Measurements from ENCODE around the gene FAM3D. TPM values are rescaled to one million over a fixed set of nuclear protein-coding genes. Genes with fewer than 3 reads are reported as not detected.

FAM3D gene
- total and polyA plus RNA-seq, 10 of the 15 experiments (the other 5 are each of a cell fraction or from before 2014, with no cell fraction given): 0.04 to 0.07 TPM; not detected in 8

GRCh38 chr3:58707390-58707930, 40.9 kb upstream of the FAM3D start:
- H4K20me1 ChIP-seq (ENCODE audit: control insufficient read depth, insufficient read depth): no peaks in the 10 kb centered on the region
- whole genome bisulfite sequencing (ENCODE audit: insufficient coverage, insufficient replicate concordance, low lambda C conversion rate, missing lambda C conversion rate): 19% methylated on average over 3 of the region's 3 CpGs
- no peak for FAIRE-seq
- no peaks in the 10 kb centered on the region for H3K9me3 ChIP-seq (replicated peaks; ENCODE audit: control insufficient read depth, insufficient read depth, low read length)
- DNase-seq (ENCODE audit: low read depth, low spot score): no peak
- ChIA-PET RAD21 (ENCODE audit: unreplicated experiment) (no interaction called here), SMC1A (ENCODE audit: uncharacterized antibody, unreplicated experiment) (interaction anchor here (0.6 to 1.5 kb wide), 2 partner anchors 11 to 345 kb away, joined by 3 read pairs; no protein-coding TSS in a partner anchor), CTCF (interaction anchor here (0.9 kb wide), 1 partner anchor 345 kb away, joined by 3 read pairs; no protein-coding TSS in a partner anchor), POLR2A (no interaction called here)
- in situ Hi-C loops (cut with MboI): no loop called here
- no peaks in the 10 kb centered on the region for H3K4me1 ChIP-seq (ENCODE audit: control insufficient read depth, insufficient read depth, low read length)
- H3K4me2 ChIP-seq (ENCODE audit: control insufficient read depth, insufficient read depth): no peak overlapping the region
- TF ChIP-seq ZNF207 (IDR thresholded peaks at IDR 0.05; ENCODE audit: borderline replicate concordance) (no peak), KLF5 (IDR thresholded peaks at IDR 0.05; ENCODE audit: partially characterized antibody) (no peak), SREBF1 (IDR thresholded peaks at IDR 0.05; ENCODE audit: low read length) (no peak), RAD21 (IDR thresholded peaks at IDR 0.05; ENCODE audit: insufficient read depth, low read depth, low read length) (no peak), SREBF2 (IDR thresholded peaks at IDR 0.05; ENCODE audit: low read length) (no peak), EP300 (IDR thresholded peaks at IDR 0.05; ENCODE audit: borderline replicate concordance in 1 of 2, control insufficient read depth in 1 of 2, low read depth in 2 of 2, low read length in 2 of 2) (no peak), ASH2L (IDR thresholded peaks at IDR 0.05; ENCODE audit: borderline replicate concordance, low read depth) (no peak), ZNF274 (IDR thresholded peaks at IDR 0.05; ENCODE audit: insufficient read depth, insufficient read length) (no peak), USF1 (IDR thresholded peaks at IDR 0.05; ENCODE audit: borderline replicate concordance, extremely low read length, insufficient read depth, low read depth, low read length) (no peak), SMAD1 (IDR thresholded peaks at IDR 0.05; ENCODE audit: low read depth, partially characterized antibody) (no peak), RCOR1 (conservative IDR thresholded peaks at IDR 0.05; ENCODE audit: low read depth, low read length) (no peak), KDM1A (IDR thresholded peaks at IDR 0.05; ENCODE audit: borderline replicate concordance) (no peak), EED (IDR thresholded peaks at IDR 0.05; ENCODE audit: low read depth) (no peak), GABPA (IDR thresholded peaks at IDR 0.05; ENCODE audit: low read depth) (no peak), CBFB (IDR thresholded peaks at IDR 0.05; ENCODE audit: low read depth) (no peak), MXI1 (IDR thresholded peaks at IDR 0.05; ENCODE audit: low read depth, low read length) (no peak), PAX8 (IDR thresholded peaks at IDR 0.05) (no peak)
- intact Hi-C loops (cut with micrococcal nuclease; ENCODE audit: unreplicated experiment): no loop called here
- H2AFZ ChIP-seq (ENCODE audit: control insufficient read depth, low read depth, low read length): no peak overlapping the region
- H3K9ac ChIP-seq (ENCODE audit: control insufficient read depth, insufficient read depth, low read length): no peak overlapping the region
- H3K4me3 ChIP-seq: no peak overlapping the region
- no peaks in the 10 kb centered on the region for H3K27me3 ChIP-seq (replicated peaks in 1 of 2; ENCODE audit: control insufficient read depth in 2 of 2, insufficient read depth in 2 of 2, low read length in 1 of 2)
- no peak overlapping the region for H3K27ac ChIP-seq (ENCODE audit: control insufficient read depth, insufficient read depth)
- H3K79me2 ChIP-seq (ENCODE audit: control insufficient read depth, insufficient read depth, low read length): no peaks in the 10 kb centered on the region
- BruUV-seq (replicated peaks): no TSS peak
- H3K36me3 ChIP-seq (ENCODE audit: control insufficient read depth in 2 of 2, insufficient read depth in 2 of 2, low read length in 1 of 2): no peaks in the 10 kb centered on the region
- no peak for ATAC-seq
